ENCODE measurements around the gene NUPR1. TPM values are rescaled to one million over a fixed set of nuclear protein-coding genes. Genes with fewer than 3 reads are reported as not detected.

Gene NUPR1
- total RNA-seq, 1 donor from 2014 or later = 124 TPM

Other genes with a start within 250 kb of the NUPR1 start
- 4.9 and 5.0 TPM in 2 replicates for gene SBK1, start 246.4 kb downstream of the NUPR1 start, total RNA-seq
- gene NPIPB6, start 175.5 kb downstream of the NUPR1 start, total RNA-seq = 5.2 and 7.0 TPM in 2 replicates
- 103 and 106 TPM in 2 replicates for gene EIF3CL, start 135.1 kb downstream of the NUPR1 start, total RNA-seq
- gene NPIPB7, start 66.6 kb downstream of the NUPR1 start, total RNA-seq = 0.78 TPM in 1 of 2 replicates, not detected in the other
- 39.4 and 50.7 TPM in 2 replicates for gene CLN3, start 46.9 kb downstream of the NUPR1 start, total RNA-seq
- gene APOBR, start 44.3 kb downstream of the NUPR1 start, total RNA-seq = 0.16 TPM in 1 of 2 replicates, not detected in the other
- gene IL27, start 32.1 kb downstream of the NUPR1 start, total RNA-seq = not detected in 2 replicates
- gene SGF29, start 14.9 kb upstream of the NUPR1 start, total RNA-seq = 20.4 and 29.7 TPM in 2 replicates
- gene SULT1A2, start 58.1 kb upstream of the NUPR1 start, total RNA-seq = 0.51 TPM in 1 of 2 replicates, not detected in the other
- 10.4 and 11.4 TPM in 2 replicates for gene SULT1A1, start 71.1 kb upstream of the NUPR1 start, total RNA-seq
- not detected in 2 replicates for gene NPIPB8, start 99.1 kb upstream of the NUPR1 start, total RNA-seq
- 950 and 1,034 TPM in 2 replicates for gene EIF3C, start 172.5 kb upstream of the NUPR1 start, total RNA-seq
- 2.6 and 4.2 TPM in 2 replicates for gene NPIPB9, start 212.8 kb upstream of the NUPR1 start, total RNA-seq